ENCODE data around the gene KIF14. TPM values are rescaled to one million over a fixed set of nuclear protein-coding genes. Genes with fewer than 3 reads are reported as not detected.

The KIF14 gene
- total and polyA plus RNA-seq, 2 donors (not counting 3 experiments of a cell fraction or from before 2014, with no cell fraction given): 1.5 to 13.8 TPM

DNA sequence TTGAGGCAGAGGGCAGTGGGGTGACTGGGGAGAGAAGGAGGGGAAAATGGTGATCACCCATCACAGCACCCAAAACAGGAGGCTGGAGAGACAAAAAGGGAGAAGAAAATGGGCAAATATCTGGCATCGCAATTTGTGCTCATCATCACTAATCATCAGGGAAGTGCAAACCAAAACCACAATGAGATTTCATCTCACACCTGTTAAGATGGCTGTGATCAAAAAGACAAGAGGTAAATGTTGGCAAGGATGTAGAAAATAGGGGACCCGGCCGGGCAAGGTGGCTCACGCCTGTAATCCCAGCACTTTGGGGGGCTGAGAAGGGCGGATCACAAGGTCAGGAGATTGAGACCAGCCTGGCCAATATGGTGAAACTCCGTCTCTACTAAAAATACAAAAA, 74.0 kb downstream of the KIF14 start:
- Histone ChIP-seq H3K4me2 (ENCODE audit: insufficient read depth, low read length) (no peak overlapping the region), H3K79me2 (ENCODE audit: control insufficient read depth, insufficient read depth, low read length) (no peaks in the 10 kb centered on the region), H3K4me3 (replicated peaks in 1 of 3; ENCODE audit: insufficient read depth in 1 of 3, low read depth in 1 of 3, low read length in 3 of 3) (no peak overlapping the region), H3K27me3 (ENCODE audit: control insufficient read depth in 2 of 2, insufficient read depth in 2 of 2, low read length in 2 of 2) (no peaks in the 10 kb centered on the region), H4K20me1 (replicated peaks; ENCODE audit: control insufficient read depth, extremely low read depth, insufficient read depth, low read length) (no peaks in the 10 kb centered on the region), H3K27ac (ENCODE audit: insufficient read depth, low read depth, low read length) (no peak overlapping the region), H2AFZ (ENCODE audit: low read depth, low read length) (no peak overlapping the region), H3K9me1 (replicated peaks; ENCODE audit: control insufficient read depth, extremely low read depth, insufficient read depth, low read length) (no peaks in the 10 kb centered on the region), H3K4me1 (ENCODE audit: control insufficient read depth, extremely low read depth, insufficient read depth, low read length) (no peaks in the 10 kb centered on the region), H3K36me3 (ENCODE audit: control insufficient read depth in 2 of 2, extremely low read depth in 1 of 2, insufficient read depth in 2 of 2, low read length in 2 of 2) (no peaks in the 10 kb centered on the region), H3K9me3 (replicated peaks; ENCODE audit: control insufficient read depth, insufficient read depth, low read length) (no peaks in the 10 kb centered on the region), H3K9ac (replicated peaks; ENCODE audit: extremely low read depth, insufficient read depth, low read length) (no peak overlapping the region)
- no peak for FAIRE-seq
- POLR2A ChIA-PET: interaction anchor here (0.6 kb wide), 1 partner anchor 196 kb away, joined by 3 read pairs; no protein-coding TSS in a partner anchor
- BruUV-seq (replicated peaks): no TSS peak
- DNase-seq (ENCODE audit: low read depth, low spot score): no peak
- dilution Hi-C loops (cut with MboI; ENCODE audit: extremely low pct_ligation_motif_present, low sequenced_read_pairs): no loop called here
- CTCF ChIA-PET: interaction anchor here (2.7 to 2.9 kb wide), 2 partner anchors 10 to 12 kb away, joined by 9 to 12 read pairs; no protein-coding TSS in a partner anchor
- TF ChIP-seq POLR2AphosphoS5 (IDR thresholded peaks at IDR 0.05; ENCODE audit: insufficient read depth, low read depth, low read length): no peak
- TF ChIP-seq MYC (IDR thresholded peaks at IDR 0.05; ENCODE audit: low read depth, low read length): no peak
- no peak for TF ChIP-seq POLR2A (IDR thresholded peaks at IDR 0.05; ENCODE audit: low read depth, low read length)
- TF ChIP-seq, protein P1, sequence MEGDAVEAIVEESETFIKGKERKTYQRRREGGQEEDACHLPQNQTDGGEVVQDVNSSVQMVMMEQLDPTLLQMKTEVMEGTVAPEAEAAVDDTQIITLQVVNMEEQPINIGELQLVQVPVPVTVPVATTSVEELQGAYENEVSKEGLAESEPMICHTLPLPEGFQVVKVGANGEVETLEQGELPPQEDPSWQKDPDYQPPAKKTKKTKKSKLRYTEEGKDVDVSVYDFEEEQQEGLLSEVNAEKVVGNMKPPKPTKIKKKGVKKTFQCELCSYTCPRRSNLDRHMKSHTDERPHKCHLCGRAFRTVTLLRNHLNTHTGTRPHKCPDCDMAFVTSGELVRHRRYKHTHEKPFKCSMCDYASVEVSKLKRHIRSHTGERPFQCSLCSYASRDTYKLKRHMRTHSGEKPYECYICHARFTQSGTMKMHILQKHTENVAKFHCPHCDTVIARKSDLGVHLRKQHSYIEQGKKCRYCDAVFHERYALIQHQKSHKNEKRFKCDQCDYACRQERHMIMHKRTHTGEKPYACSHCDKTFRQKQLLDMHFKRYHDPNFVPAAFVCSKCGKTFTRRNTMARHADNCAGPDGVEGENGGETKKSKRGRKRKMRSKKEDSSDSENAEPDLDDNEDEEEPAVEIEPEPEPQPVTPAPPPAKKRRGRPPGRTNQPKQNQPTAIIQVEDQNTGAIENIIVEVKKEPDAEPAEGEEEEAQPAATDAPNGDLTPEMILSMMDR (IDR thresholded peaks at IDR 0.05; ENCODE audit: extremely low read depth in 1 of 2, insufficient read depth in 1 of 2, low read depth in 1 of 2, low read length in 2 of 2): no peak
- no peak for TF ChIP-seq EZH2 (IDR thresholded peaks at IDR 0.05; ENCODE audit: borderline replicate concordance, low read depth, low read length, severe bottlenecking)
- no peak for TF ChIP-seq GATA2 (IDR thresholded peaks at IDR 0.05; ENCODE audit: insufficient read depth, insufficient read length, low read depth, low read length)
- intact Hi-C loops (cut with micrococcal nuclease): no loop called here

DNA sequence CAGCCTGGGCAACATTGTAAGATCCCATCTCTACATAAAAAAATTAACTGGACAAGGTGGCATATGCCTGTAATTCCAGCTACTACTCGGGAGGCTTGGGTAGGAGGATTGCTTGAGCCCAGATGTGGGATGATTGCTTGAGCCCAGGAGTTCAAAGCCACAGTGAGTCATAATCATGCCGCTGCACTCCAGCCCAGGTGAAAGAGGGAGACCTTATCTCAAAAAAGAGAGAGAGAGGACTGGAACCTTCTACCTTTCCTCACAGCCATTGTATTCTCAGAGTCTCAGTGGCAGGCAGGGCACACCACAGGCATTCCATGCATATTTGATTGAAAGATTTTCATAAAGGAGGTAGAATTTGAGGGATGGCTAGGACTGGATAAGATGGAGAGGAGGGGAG, 78.4 kb downstream of the KIF14 start:
- no peak overlapping the region for H2AFZ ChIP-seq (ENCODE audit: low read depth, low read length)
- H3K9ac ChIP-seq (replicated peaks; ENCODE audit: extremely low read depth, insufficient read depth, low read length): no peak overlapping the region
- POLR2A ChIA-PET: no interaction called here
- H3K79me2 ChIP-seq (ENCODE audit: control insufficient read depth, insufficient read depth, low read length): no peaks in the 10 kb centered on the region
- no peak for FAIRE-seq
- intact Hi-C loops (cut with micrococcal nuclease): no loop called here
- TF ChIP-seq, protein P2, sequence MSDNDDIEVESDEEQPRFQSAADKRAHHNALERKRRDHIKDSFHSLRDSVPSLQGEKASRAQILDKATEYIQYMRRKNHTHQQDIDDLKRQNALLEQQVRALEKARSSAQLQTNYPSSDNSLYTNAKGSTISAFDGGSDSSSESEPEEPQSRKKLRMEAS (IDR thresholded peaks at IDR 0.05; ENCODE audit: insufficient read depth, insufficient read length): no peak
- TF ChIP-seq EZH2 (IDR thresholded peaks at IDR 0.05; ENCODE audit: borderline replicate concordance, low read depth, low read length, severe bottlenecking): no peak
- no peak for TF ChIP-seq POLR2AphosphoS5 (IDR thresholded peaks at IDR 0.05; ENCODE audit: insufficient read depth, low read depth, low read length)
- DNase-seq (ENCODE audit: low read depth, low spot score): no peak
- no peak overlapping the region for H3K27ac ChIP-seq (ENCODE audit: insufficient read depth, low read depth, low read length)
- CTCF ChIA-PET: interaction anchor here (1.1 kb wide), 1 partner anchor 17 kb away, joined by 3 read pairs; no protein-coding TSS in a partner anchor
- H3K9me1 ChIP-seq (replicated peaks; ENCODE audit: control insufficient read depth, extremely low read depth, insufficient read depth, low read length): no peaks in the 10 kb centered on the region
- H3K4me3 ChIP-seq (replicated peaks in 1 of 3; ENCODE audit: insufficient read depth in 1 of 3, low read depth in 1 of 3, low read length in 3 of 3): no peak overlapping the region
- no peaks in the 10 kb centered on the region for H3K9me3 ChIP-seq (replicated peaks; ENCODE audit: control insufficient read depth, insufficient read depth, low read length)
- no peak overlapping the region for H3K4me2 ChIP-seq (ENCODE audit: insufficient read depth, low read length)
- dilution Hi-C loops (cut with MboI; ENCODE audit: extremely low pct_ligation_motif_present, low sequenced_read_pairs): no loop called here
- no peaks in the 10 kb centered on the region for H3K4me1 ChIP-seq (ENCODE audit: control insufficient read depth, extremely low read depth, insufficient read depth, low read length)
- H4K20me1 ChIP-seq (replicated peaks; ENCODE audit: control insufficient read depth, extremely low read depth, insufficient read depth, low read length): no peaks in the 10 kb centered on the region
- H3K36me3 ChIP-seq (ENCODE audit: control insufficient read depth in 2 of 2, extremely low read depth in 1 of 2, insufficient read depth in 2 of 2, low read length in 2 of 2): no peaks in the 10 kb centered on the region
- BruUV-seq (replicated peaks): no TSS peak
- no peaks in the 10 kb centered on the region for H3K27me3 ChIP-seq (ENCODE audit: control insufficient read depth in 2 of 2, insufficient read depth in 2 of 2, low read length in 2 of 2)

All from endothelial cell of umbilical vein (primary cell).